GM12891 (cell line): ENCODE data around the gene FRYL.

ENCODE experiments used
- POLR2A ChIP-seq: IDR thresholded peaks from 2 replicates; pipeline ENCODE4 v1.6.1; 2011; ENCODE audit warnings: low read depth, low read length, control low read depth
- POLR2AphosphoS5 ChIP-seq: IDR thresholded peaks from 2 replicates; pipeline ENCODE4 v1.6.1; 2011; ENCODE audit warnings: low read depth, low read length, control low read depth
- SPI1 ChIP-seq: IDR thresholded peaks from 2 replicates; pipeline ENCODE4 v1.6.1; 2011; ENCODE audit warnings: low read depth, low read length, control low read depth

GRCh38 chr4:48506716-48507115, 273.4 kb downstream of the FRYL start:
- TF ChIP-seq POLR2A (no peak), SPI1 (no peak), POLR2AphosphoS5 (no peak)
